Gastrocnemius medialis (tissue), 4 donors: ENCODE results near the gene ACOXL.

Experiments
- CTCF ChIP-seq, 5 experiments: fragments of 450-650 bp in 3 of 5; fragments of 200-600 bp in 2 of 5; sonication (generic) in 2 of 5; IDR thresholded peaks in 4 of 5; conservative IDR thresholded peaks in 1 of 5; 1 replicate in 4 of 5; 2 replicates in 1 of 5; pipeline ENCODE4 v1.5.1; 2016 to 2019; ENCODE audit warnings: antibody characterized with exemption in 5 of 5, mild to moderate bottlenecking in 3 of 5, moderate library complexity in 3 of 5
- POLR2A ChIP-seq, 2 donors: fragments of 450-650 bp; IDR thresholded peaks; one replicate each; pipeline ENCODE4 v1.6.1; 2017; ENCODE audit warnings: antibody characterized with exemption in 2 of 2, mild to moderate bottlenecking in 2 of 2, moderate library complexity in 2 of 2

GRCh38 chr2:110888411-110888810 is 156.0 kb downstream of the ACOXL start:
- TF ChIP-seq POLR2A (IDR thresholded peaks at IDR 0.05) (no peak), CTCF (IDR thresholded peaks at IDR 0.05 in 4 of 5, conservative IDR thresholded peaks at IDR 0.05 in 1 of 5) (no peak)
